Body of pancreas (tissue), 4 donors: ENCODE measurements around the gene CLPX.

ENCODE experiments used
- POLR2A ChIP-seq, 3 donors: fragments of 450-650 bp; IDR thresholded peaks; one replicate each; pipeline ENCODE4 v1.6.1; 2016; ENCODE audit warnings: antibody characterized with exemption in 3 of 3, mild to moderate bottlenecking in 2 of 3
- TF ChIP-seq, protein P1 (sequence below), 7 experiments: fragments of 450-650 bp in 4 of 7; fragments of 200-600 bp in 3 of 7; sonication (generic) in 3 of 7; IDR thresholded peaks; one replicate each; pipeline ENCODE4 v1.5.1; 2016 to 2019; ENCODE audit warnings: antibody characterized with exemption in 7 of 7

DNA sequence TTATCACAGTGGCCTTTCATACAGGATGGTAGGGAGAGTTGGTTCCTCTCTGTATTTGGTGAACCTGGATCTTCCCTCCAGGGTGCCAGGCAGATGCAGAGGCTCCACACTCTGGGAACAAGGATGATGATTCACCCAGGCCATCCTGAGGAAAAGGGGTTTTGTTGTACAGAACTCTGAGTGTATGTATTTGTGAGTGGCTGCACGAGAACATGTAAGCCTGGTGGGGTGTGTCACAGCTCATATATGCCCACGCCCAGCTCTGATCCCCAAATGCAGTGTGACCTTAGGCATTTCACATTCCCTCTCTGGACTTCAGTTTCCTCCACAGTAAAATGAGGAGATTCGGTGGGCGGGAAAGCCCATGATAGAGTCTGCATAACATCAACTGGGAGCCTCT is 37.7 kb upstream of the CLPX start:
- TF ChIP-seq, protein P1, sequence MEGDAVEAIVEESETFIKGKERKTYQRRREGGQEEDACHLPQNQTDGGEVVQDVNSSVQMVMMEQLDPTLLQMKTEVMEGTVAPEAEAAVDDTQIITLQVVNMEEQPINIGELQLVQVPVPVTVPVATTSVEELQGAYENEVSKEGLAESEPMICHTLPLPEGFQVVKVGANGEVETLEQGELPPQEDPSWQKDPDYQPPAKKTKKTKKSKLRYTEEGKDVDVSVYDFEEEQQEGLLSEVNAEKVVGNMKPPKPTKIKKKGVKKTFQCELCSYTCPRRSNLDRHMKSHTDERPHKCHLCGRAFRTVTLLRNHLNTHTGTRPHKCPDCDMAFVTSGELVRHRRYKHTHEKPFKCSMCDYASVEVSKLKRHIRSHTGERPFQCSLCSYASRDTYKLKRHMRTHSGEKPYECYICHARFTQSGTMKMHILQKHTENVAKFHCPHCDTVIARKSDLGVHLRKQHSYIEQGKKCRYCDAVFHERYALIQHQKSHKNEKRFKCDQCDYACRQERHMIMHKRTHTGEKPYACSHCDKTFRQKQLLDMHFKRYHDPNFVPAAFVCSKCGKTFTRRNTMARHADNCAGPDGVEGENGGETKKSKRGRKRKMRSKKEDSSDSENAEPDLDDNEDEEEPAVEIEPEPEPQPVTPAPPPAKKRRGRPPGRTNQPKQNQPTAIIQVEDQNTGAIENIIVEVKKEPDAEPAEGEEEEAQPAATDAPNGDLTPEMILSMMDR (IDR thresholded peaks at IDR 0.05), result no peak
- no peak for TF ChIP-seq POLR2A (IDR thresholded peaks at IDR 0.05)
